Vagina (tissue), 2 donors: ENCODE data around the gene ABHD10.

Experiments used
- POLR2AphosphoS5 ChIP-seq, 2 donors: sonication (generic); formaldehyde crosslinking; IDR thresholded peaks; one replicate each; pipeline ENCODE4 v1.9.0; 2017; ENCODE audit warnings: antibody characterized with exemption in 2 of 2, mild to moderate bottlenecking in 2 of 2, low read depth in 1 of 2; ENCODE audit not compliant: insufficient read depth in 1 of 2
- TF ChIP-seq, protein P1 (sequence below), 3 experiments: fragments of 450-650 bp in 2 of 3; fragments of 200-600 bp in 1 of 3; sonication (generic) in 1 of 3; IDR thresholded peaks; one replicate each; pipeline ENCODE4 v1.5.1; 2017 to 2019; ENCODE audit warnings: antibody characterized with exemption in 3 of 3, mild to moderate bottlenecking in 2 of 3, moderate library complexity in 2 of 3

DNA sequence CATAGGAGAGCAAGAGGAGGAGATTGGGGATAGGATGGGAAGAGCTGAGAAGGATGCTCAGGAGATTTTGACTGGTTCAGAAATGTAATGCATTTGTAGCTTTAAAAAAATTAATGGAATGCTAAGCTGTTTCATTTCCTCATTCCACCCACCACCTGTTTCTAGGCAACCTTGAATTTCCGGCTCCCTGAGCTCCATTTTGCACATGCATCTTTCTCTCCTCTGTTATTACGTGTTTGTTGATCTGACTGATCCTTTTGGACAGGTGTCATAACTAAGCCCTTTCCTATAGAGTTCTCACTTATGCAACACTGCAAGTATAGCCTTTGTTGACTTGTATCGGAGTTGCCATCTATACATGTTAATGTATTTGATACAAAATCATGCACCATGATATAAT lies 60.0 kb downstream of the ABHD10 start:
- TF ChIP-seq, protein P1, sequence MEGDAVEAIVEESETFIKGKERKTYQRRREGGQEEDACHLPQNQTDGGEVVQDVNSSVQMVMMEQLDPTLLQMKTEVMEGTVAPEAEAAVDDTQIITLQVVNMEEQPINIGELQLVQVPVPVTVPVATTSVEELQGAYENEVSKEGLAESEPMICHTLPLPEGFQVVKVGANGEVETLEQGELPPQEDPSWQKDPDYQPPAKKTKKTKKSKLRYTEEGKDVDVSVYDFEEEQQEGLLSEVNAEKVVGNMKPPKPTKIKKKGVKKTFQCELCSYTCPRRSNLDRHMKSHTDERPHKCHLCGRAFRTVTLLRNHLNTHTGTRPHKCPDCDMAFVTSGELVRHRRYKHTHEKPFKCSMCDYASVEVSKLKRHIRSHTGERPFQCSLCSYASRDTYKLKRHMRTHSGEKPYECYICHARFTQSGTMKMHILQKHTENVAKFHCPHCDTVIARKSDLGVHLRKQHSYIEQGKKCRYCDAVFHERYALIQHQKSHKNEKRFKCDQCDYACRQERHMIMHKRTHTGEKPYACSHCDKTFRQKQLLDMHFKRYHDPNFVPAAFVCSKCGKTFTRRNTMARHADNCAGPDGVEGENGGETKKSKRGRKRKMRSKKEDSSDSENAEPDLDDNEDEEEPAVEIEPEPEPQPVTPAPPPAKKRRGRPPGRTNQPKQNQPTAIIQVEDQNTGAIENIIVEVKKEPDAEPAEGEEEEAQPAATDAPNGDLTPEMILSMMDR (IDR thresholded peaks at IDR 0.05) = no peak
- no peak for TF ChIP-seq POLR2AphosphoS5 (IDR thresholded peaks at IDR 0.05; ENCODE audit: insufficient read depth in 1 of 2, low read depth in 1 of 2)
